ENCODE data around the gene SLC38A1. TPM values are rescaled to one million over a fixed set of nuclear protein-coding genes. Genes with fewer than 3 reads are reported as not detected.

The SLC38A1 gene
- polyA plus RNA-seq, 1 of the 3 experiments (the other 2 are of a cell fraction) = 20.7 TPM

- Histone ChIP-seq H3K9me3 (no peaks in the 10 kb centered on the region), H3K27ac (ENCODE audit: low read depth in 2 of 2, low read length in 1 of 2) (no peak overlapping the region), H3F3A (replicated peaks; ENCODE audit: insufficient read depth) (no peaks in the 10 kb centered on the region), H4K20me1 (ENCODE audit: insufficient read depth) (no peaks in the 10 kb centered on the region), H3K4me1 (ENCODE audit: control insufficient read depth in 1 of 2, insufficient read depth in 2 of 2, low read depth in 1 of 2, low read length in 1 of 2) (no peaks in the 10 kb centered on the region), H3K27me3 (ENCODE audit: insufficient read depth) (no peaks in the 10 kb centered on the region), H3K36me3 (replicated peaks in 1 of 2; ENCODE audit: control insufficient read depth in 1 of 2, insufficient read depth in 2 of 2, low read length in 1 of 2) (peaks cover 85 to 91% of the 10 kb centered on the region in 2 experiments), H2AFZ (ENCODE audit: low read depth) (no peak overlapping the region), H3K4me3 (ENCODE audit: low read depth in 2 of 2, low read length in 1 of 2) (no peak overlapping the region), H3K79me2 (ENCODE audit: insufficient read depth) (no peaks in the 10 kb centered on the region), H3K9ac (no peak overlapping the region), H3K4me2 (no peak overlapping the region), H3K9me2 (0 out of 2 replicates have a peak, but pooled peaks cover 3% of the 10 kb centered on the region)
- DNase-seq = no peak
- TF ChIP-seq GABPA (IDR thresholded peaks at IDR 0.05; ENCODE audit: low read depth) (no peak), RXRA (IDR thresholded peaks at IDR 0.05; ENCODE audit: borderline replicate concordance, low read depth) (no peak), RAD21 (IDR thresholded peaks at IDR 0.05; ENCODE audit: low read length) (no peak), CHD2 (IDR thresholded peaks at IDR 0.05; ENCODE audit: low read length, partially characterized antibody) (no peak), NRF1 (IDR thresholded peaks at IDR 0.05; ENCODE audit: low read depth, low read length) (no peak), JUND (IDR thresholded peaks at IDR 0.05) (no peak), TCF12 (IDR thresholded peaks at IDR 0.05) (no peak), CTCF (IDR thresholded peaks at IDR 0.05) (no peak), USF1 (IDR thresholded peaks at IDR 0.05; ENCODE audit: borderline replicate concordance, low read depth) (no peak), RFX5 (IDR thresholded peaks at IDR 0.05; ENCODE audit: low read length) (no peak), POLR2AphosphoS5 (IDR thresholded peaks at IDR 0.05; ENCODE audit: low read depth, low read length) (no peak), TEAD4 (IDR thresholded peaks at IDR 0.05; ENCODE audit: borderline replicate concordance, insufficient read depth) (no peak), TAF1 (IDR thresholded peaks at IDR 0.05; ENCODE audit: borderline replicate concordance, low read depth, low read length) (no peak), RCOR1 (IDR thresholded peaks at IDR 0.05; ENCODE audit: low read length) (no peak), USF2 (IDR thresholded peaks at IDR 0.05; ENCODE audit: borderline replicate concordance, low read depth, low read length) (no peak), PBX3 (IDR thresholded peaks at IDR 0.05) (no peak), EP300 (IDR thresholded peaks at IDR 0.05; ENCODE audit: borderline replicate concordance in 1 of 2, low read depth in 1 of 2, low read length in 1 of 2) (no peak), YY1 (IDR thresholded peaks at IDR 0.05; ENCODE audit: low read depth) (no peak), GATA2 (CRISPR knock-in tag; IDR thresholded peaks at IDR 0.05) (no peak)
- CTCF ChIA-PET = interaction anchor here (1.3 kb wide), 1 partner anchor 17 kb away, joined by 4 read pairs; no protein-coding TSS in a partner anchor
- POLR2A ChIA-PET = no interaction called here
- WGBS (ENCODE audit: low lambda C conversion rate) = 90% methylated on average over 3 of the region's 3 CpGs
Measured at GRCh38 chr12:46200551-46200950, 68.3 kb downstream of the SLC38A1 start.

All from SK-N-SH (cell line).